Activated naive CD4-positive, alpha-beta T cell (primary cell): ENCODE results near the gene SAMD15.
"Not testable (repeated sequence)": the region's sequence is repeated elsewhere in the genome, so short reads cannot be mapped to it uniquely, and the experiment has no call there.

Experiments used
- DNase-seq, 4 experiments: peaks; one replicate each; lab custom pipeline; 2025; lab: John Stamatoyannopoulos, UW

Gene SAMD15

DNA sequence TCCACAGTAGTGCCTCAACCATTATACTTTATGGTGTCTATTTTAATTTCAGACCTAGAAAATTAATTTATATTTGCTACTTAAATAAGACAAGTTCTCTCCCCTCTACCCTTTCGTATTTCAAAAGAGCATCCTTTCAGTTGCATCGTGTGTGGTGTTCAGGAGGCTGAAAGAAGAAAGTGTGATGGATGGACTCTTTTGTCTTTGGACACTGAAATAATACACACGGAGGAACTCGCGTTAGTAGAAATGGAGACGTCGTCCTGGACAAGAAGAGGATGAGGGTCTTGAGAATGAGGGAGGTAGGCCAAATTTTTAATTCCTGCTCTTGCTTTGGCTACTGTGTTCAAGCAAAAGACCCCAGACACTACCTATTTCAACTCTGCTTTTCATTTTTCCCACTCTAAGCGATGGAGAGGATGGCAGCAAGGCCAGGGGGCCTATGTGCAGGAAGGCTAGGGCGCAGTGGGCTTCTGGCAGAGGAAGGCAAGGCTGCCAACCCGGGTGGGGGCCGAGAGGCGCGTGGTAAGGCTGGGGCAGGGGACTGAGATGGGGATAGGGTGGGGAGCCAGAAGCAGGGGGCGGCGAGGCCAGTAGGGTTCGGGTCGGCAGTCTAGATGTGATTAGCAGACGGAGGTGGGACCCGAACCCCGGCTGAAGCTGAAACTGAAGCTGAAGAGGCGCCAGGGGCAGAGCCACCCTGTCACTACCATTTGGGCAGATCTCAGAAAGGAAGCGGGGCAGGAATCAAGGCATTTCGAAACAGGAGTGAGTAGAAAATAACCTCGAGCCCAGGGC, 1.0 kb upstream of the SAMD15 start:
- DNase-seq: peak in 1 of 4 experiments; percentile 14

- DNase-seq: no peak
These were observed 294 bp downstream of the SAMD15 start for GRCh38 chr14:77377502-77377844.

- no peak for DNase-seq
These were observed 1.5 kb downstream of the SAMD15 start for GRCh38 chr14:77378701-77379100.

- no peak for DNase-seq
These were observed 13.0 kb downstream of the SAMD15 start for GRCh38 chr14:77390188-77390587.

DNA sequence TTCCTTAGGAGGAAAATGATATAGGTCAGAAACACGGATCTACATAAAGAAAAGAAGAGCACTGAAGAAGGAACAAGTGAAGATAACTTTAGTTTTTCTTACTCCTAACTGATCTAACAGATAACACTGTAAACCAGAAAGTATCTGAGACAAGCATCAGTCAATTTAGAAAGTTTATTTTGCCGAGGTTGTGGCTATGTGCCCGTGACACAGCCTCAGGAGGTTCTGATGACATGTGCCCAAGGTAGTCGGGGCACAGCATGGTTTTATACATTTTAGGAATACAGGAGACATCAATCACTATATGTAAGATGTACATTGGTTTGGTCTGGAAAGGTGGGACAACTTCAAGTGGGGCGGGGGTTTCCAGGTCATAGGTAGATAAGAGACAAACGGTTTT, 23.0 kb downstream of the SAMD15 start:
- no peak for DNase-seq

- DNase-seq: no peak
These were observed 26.6 kb downstream of the SAMD15 start for GRCh38 chr14:77403768-77404167.

- DNase-seq: no peak
These were observed 28.9 kb downstream of the SAMD15 start for GRCh38 chr14:77406086-77406485.

- no peak for DNase-seq
These were observed 29.5 kb downstream of the SAMD15 start for GRCh38 chr14:77406718-77407117.

GRCh38 chr14:77407158-77407557, 30.0 kb downstream of the SAMD15 start:
- DNase-seq: no peak

DNA sequence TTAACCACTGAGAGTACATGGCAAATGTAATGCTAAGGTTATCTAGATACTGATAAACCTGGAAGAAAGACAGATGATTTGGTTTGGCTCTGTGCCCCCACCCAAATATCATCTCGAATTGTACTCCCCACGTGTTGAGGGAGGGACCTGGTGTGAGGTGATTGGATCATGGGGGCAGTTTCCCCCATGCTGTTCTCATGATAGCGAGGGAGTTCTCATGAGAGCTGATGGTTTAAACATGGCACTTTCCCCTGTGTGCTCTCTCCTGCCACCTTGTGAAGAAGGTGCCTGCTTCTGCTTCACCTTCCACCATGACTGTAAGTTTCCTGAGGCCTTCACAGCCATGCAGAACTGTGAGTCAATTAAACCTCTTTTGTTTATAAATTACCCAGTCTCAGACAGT, 32.0 kb downstream of the SAMD15 start:
- no peak for DNase-seq

DNA sequence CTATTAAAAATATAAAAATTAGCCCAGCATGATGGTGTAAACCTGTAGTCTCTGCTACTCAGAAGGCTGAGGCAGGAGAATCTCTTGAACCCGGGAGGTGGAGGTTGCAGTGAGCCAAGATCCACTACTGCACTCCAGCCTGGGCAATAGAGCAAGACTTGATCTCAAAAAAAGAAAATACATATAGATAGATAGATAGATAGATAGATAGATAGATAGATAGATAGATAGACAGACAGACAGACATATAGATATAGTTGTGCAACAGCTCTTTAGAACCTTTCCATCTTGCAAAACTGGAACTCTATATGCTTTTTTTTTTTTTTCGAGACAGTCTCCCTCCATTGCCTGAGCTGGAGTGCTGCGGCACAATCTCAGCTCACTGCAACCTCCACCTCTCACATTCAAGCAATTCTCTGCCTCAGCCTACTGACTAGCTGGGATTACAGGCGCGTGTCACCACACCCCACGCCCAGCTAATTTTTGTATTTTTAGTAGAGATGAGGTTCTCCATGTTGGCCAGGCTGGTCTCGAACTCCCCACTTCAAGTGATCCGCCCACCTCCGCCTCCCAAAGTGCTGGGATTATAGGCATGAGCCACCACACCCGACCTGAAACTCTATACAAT, 38.3 kb downstream of the SAMD15 start:
- DNase-seq: not testable (repeated sequence)

- DNase-seq: not testable (repeated sequence)
These were observed 38.9 kb downstream of the SAMD15 start for GRCh38 chr14:77416098-77416497.

DNA sequence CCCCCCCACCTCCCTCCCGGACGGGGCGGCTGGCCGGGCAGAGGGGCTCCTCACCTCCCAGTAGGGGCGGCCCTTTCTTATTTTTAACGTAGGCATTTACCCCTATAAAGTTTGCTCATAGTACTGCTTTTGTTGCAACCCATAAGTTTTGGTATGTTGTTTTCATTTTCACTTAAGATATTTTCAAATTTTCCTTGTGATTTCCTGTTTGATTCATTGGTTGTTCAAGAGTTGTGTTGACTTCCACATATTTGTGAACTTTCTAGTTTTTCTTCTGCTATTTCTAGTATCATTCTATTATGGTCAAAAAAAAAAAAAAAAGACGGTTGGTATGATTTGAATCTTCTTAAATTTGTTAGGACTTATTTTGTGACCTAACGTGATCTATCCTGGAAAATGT, 39.7 kb downstream of the SAMD15 start:
- DNase-seq: no peak

DNA sequence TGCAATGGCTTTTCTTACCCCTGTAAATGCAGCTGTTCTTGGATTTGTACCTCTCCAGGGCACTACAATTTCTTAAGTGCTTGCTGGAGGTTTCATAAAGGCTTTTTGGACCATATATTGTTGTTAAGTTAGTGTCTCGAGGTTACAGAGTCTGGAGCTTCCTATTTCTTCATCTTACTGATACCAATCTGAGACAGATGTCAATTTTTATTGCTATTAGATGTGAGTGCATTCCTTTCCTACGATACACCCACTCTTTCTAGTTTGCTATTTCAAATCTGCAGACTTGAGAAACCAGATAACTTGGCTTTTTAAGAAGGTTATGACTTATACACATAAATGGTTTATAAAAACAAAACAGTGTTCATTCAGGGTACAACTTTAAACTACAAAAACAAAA, 44.0 kb downstream of the SAMD15 start:
- no peak for DNase-seq

DNA sequence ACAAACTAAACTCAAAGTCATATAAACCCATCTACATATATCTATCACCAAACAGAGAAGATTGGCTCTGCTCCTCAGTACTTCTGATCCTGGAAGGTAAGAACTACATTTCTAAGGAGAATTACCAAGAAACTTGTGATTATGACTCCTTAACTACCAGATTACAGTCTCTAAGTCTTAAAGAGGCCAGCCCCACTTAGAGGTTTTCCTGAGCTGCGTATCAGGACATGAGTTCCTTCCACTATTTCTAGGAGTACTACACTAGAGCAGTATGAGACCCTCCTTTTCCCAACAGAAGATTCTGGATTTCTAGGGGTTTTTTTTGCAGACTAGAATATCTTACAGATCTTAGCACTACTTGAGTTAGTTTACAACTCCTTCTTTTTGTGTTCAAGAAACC, 46.2 kb downstream of the SAMD15 start, which contains the start of gene NOXRED1:
Gene NOXRED1, minus strand, starts transcription at position 101 of the 400 bp plus-strand sequence. CDS start 634 bp downstream, outside the sequence.
- DNase-seq: no peak

- no peak for DNase-seq
These were observed 47.7 kb downstream of the SAMD15 start for GRCh38 chr14:77424862-77425261.

- no peak for DNase-seq
These were observed 49.2 kb downstream of the SAMD15 start for GRCh38 chr14:77426396-77426795.

GRCh38 chr14:77436042-77436441, 58.9 kb downstream of the SAMD15 start:
- DNase-seq: no peak

DNA sequence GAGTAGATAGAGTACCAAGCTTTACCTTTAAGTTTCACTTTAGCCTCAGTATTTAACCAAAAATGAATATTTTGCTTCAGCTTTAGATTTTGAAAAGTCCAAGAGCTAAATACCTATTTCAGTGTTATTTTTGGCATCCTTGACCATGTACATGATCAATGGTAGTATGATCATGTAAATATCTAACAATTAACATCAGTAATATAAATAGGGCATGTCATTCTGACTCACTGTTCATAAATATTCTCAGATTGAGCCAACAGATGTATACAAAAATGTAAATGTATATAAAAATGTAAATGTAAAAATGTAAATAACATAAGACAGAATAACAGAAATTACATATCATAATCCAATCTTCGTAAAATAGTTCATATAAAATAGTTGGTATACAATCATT, 61.4 kb downstream of the SAMD15 start:
- no peak for DNase-seq

- DNase-seq: no peak
These were observed 62.7 kb downstream of the SAMD15 start for GRCh38 chr14:77439861-77440260.
